GM21723 (cell line): Measurements from ENCODE around the gene KRT14.
"Not testable (repeated sequence)": the region's sequence is repeated elsewhere in the genome, so short reads cannot be mapped to it uniquely, and the experiment has no call there.

Source experiments
- ATAC-seq: cut with Tn5 transposase; IDR thresholded peaks from one replicate; pipeline ENCODE4 v1.9.1; 2021; ENCODE audit warnings: mild to moderate bottlenecking, moderate library complexity; ENCODE audit not compliant: unreplicated experiment

Gene KRT14

DNA sequence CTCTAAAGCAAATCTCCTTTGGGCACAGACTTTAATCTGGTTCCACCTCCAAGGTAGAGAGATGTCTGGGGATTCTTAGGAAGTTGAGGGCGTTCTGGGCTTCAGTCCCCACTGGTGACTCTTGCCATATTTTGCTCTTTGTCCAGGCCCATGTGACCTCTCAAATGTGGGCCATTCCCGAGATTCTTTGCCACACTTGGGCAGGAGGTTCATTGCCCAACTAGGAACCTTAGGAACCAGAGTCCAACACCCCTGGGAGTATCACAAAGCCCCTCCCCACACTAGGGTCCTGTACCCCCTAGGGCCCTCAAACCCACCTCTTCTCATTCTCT is 6.5 kb downstream of the KRT14 start:
- no peak for ATAC-seq

DNA sequence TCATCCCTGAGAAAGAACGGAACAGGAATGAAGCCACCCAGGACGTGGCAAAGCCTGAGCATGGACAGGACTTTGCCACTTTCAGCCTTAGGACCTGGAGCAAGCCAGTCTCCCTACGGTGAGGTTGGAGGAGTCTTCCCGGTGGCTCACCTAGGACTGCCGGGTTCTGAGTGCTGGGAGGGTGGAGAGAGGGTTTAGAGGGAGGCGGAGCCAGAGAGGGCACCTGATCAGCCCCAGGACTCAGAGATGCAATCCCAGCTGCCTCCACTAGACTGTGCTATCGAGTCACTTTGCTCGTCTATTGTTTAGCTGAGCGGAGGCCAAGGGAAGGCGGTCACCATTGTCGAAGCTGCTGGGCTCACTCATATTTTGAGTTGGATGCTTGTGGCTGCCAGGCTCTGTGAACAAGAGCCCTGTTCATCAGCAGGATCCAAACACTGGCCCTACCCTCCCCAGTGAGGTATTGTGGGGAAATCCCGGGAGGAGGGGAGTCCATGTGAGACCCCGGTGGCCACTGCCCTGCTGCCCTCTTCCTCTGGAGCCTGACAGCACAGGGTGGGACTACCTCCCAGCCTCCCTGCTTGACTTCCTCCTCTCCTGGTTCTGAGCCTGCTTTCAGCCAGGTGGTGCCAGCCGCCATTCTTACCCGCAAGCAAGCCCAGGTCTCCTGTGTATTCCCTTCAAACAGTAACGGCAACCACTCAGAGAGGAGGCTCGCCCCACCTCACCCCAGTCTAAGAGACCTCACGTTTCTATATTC is 7.0 kb downstream of the KRT14 start:
- ATAC-seq: no peak

DNA sequence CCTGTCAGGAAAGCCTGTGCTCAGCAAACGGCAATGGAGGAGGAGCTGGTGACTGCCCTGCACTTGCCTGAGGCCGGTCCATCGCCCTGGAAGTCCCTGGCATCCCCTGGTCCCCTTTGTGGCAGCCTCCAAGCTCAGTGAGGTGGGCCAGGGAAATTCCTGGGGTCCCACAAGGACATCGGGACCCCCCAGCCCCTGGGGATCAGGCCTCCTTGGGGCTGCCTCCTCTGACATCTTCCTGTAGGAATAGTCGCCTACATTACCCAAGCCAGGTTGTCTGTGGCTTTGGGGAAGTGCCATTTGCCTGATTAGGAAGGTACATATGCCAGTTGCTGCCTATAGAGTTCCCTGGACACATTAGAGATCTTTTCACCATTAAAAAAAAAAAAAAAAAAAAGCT is 7.7 kb downstream of the KRT14 start:
- no peak for ATAC-seq

DNA sequence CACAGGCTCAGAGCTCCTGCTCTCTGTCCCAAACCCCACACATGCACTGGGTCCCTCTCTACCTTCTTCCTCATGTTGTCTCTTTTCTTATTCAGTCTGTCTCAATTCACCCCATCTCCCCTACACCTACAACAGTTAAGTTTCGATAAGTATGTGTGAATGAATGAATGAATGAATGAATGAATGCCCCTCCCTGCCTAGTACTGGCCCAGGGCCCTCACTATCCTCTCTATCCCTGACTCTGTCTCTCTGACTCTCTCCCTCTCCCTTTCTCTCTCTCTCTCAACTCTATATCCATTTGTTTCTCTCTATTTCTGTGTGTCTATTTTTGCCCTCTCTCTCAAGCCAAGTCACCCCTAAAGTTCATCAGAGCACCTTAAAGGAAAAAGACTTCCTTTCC is 8.2 kb downstream of the KRT14 start:
- ATAC-seq: no peak

DNA sequence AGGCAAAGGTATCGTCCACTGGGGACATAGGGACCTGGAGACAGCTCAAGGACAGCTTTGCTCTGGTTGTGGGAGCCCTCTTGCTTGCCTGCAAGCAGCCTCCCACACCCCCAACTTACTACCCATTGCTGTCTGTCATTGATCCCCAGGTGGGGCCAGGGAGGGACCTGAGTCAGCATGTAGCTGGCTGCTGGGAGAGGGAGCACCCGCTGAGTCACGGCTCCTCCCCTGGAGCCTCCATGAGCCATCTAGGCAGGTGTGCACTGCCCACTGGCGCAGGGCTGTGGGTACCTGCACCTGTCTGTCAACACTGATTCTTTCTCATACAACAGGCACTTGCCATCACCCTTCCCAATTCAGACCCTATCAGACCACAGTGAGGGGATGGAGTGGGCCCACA is 10.0 kb downstream of the KRT14 start:
- ATAC-seq: not testable (repeated sequence)

DNA sequence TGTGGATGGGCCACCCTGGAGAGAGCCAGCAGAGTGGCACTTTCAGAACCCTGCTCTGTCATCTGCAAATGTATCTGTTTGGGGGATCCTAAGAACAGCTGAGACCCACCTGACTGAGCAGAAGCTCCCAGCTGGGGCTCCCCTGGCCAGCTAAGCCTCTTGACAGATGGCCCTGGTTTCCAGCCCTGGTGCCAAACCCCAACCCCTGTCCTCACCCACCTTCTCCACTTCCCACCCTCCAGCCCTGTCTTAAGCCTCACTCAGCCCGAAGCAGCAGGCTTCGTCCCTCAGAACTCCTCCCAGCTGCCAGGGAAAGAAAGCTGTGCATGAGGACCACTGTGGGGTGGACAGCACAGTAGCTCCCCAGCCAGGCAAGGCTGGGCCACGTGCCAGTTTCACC is 11.4 kb downstream of the KRT14 start:
- no peak for ATAC-seq

DNA sequence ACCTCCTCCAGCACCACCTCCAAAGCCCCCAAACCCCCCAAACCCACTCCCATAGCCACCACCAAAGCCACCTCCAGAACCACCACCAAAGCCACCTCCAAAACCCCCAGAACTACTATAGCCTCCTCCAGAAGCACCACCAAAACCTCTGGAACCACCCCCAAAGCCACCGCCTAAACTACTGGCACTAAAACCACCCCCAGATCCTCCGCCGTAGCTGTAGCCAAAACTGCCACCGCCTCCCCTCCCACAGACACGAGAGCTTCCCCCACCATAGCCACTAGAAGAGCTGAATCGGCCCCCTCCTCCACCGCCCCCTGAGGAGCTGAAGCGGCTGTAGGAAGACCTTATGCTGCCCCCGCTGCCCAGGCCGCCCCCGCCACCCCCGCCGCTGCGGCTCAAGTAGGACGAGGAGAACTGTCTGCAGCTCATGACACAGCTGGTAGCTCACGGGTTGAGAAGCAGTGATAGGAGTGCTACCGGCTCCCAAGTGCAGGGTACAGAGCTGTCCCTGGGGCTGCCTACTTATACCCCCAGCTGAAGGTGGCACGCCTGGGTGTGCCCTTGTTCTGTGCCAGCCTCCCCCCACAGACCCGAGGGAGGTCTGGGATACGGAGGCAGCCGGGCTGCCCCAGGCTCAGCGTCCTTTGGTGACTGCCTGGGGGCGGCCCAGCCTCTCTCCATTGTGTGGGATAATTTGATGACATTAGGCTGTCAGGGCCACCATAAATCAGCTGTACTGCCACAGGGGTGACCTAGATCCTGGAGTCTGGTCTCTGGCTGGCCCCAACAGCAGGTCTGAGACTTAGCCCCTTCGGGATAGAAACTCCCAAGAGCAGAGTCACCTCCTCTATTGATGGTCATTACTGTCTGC is 14.9 kb downstream of the KRT14 start, which contains the start of gene KRT9:
TSS of gene KRT9 (minus strand) at position 499 of the 874 bp plus-strand sequence. CDS start at position 432, 67 bp downstream.
- ATAC-seq: no peak

DNA sequence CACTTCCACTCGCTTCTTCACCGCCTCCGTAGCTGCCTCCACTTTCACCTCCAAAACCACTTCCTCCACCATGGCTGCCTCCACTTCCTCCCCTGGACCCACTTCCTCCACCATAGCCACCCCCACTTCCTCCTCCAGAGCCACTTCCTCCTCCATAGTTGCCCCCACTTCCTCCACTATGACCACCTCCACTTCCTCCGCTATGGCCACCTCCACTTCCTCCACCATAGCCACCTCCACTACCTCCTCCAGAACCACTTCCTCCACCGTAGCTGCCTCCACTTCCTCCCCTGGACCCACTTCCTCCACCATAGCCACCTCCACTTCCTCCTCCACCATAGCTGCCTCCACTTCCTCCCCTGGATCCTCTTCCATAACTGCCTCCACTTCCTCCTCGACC is 19.4 kb downstream of the KRT14 start:
- no peak for ATAC-seq

DNA sequence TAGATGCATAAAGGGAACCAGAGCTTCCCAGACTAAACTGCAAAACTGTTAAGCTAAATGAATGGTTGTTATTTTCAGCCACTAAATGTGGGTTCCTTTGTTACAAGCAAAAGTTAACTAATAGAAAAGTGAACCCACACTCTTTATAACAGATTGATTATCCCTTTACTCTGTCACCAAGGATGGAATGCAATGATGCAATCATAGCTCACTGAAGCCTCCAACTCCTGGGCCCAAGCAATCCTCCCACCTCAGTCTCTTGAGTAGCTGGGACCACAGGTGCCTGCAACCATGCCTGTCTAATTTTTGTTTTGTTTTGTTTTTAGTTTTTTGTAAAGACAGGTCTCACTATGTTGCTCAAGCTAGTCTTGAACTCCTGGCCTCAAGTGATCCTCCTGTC is 21.4 kb downstream of the KRT14 start:
- ATAC-seq: no peak

DNA sequence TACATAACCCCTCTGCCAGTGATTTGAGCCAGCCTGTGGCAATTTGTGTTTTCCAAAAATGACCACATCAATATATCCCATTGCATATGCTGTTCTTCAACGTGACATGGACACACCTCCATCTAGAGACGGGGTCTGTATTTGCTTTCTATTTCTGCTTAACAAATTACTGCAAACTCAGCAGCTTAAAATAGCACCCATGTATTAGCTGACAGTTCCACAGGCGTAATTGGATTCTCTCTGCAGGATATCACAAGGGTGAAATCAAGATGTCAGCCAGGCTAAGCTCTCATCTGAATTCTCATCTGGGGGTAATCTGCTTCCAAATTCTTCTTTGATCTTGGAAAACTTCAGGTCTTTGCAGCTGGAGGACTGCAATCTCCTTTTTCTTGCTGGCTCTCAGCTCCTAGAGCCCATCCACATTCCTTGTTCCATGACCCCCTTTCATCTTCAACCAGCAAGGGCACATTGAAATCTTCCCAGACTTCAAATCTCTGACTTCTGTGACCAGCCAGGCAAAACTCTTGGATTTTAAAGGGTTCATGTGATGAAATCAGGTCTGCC is 23.0 kb downstream of the KRT14 start:
- ATAC-seq: no peak

DNA sequence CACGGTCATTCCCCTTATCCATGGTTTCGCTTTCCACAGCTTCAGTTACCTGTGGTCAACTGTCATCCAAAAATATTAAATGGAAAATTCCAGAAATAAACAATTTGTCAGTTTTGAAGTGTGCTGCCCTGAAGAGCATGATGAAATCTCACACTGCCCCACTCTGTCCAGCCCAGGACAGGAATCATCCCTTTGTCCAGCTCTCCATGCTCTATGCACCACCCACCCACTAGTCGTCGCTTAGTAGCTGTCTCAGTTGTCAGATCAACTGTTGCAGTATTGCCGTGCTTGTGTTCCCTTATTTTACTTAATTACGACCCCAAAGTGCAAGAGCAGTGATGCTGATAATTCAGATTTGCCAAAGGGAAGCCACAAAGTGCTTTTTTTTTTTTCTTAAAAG is 25.1 kb downstream of the KRT14 start:
- ATAC-seq: no peak

DNA sequence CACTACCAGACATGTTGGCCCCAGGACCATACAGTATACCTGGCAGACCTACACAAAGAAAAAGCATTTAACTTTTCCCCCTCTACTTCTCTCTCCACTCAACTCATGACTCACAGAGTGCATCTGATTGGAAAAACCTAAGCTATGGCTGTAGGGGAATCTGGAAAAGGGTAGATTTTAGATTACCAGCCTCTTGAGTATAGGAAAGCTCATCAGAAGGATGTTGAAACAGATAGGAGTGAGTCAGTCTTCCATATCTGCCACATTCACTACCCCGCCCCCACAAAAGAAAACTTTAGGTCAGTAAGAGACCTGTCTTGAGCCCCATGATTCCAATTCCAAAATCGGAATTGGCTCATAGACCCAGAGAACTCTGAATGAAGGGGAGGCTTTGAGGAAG is 27.1 kb downstream of the KRT14 start:
- ATAC-seq: no peak

DNA sequence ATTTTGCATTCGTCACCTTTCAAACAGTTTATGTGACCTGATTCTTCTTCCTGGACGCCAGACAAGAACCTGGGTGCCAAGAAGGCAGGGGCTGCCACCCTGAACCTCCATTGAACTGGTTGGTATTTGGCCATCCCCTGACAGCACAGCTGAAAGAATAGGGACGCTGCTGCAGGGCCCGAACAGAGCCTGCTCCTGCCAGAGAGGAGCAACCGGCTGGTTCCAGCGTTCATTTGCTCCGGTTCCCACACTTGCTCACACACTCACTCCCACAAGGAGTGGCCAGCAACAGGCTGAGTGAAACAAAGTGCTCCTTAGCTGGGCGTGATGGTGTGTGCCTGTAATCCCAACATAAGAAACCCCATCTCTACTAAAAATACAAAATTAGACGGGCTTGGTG is 29.8 kb downstream of the KRT14 start:
- no peak for ATAC-seq

DNA sequence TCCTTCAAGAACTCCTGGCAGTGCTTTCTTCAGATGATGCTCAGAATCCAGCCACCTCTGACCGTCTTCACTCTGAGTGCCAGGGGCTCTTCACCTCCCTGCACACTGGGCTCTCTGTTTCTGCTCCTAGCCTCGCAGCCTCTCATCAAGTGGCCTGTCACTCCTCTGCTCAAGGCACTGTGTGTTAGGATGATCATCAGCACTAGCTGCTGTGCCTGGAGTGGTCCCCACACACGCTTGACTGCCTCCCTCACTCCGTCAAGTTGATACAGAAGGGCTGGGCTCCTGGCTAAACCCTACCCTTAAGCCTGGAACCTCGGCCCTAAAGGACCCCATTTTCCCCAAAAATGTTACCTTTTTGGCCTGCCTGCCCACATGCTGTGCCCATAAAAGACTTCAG is 30.4 kb downstream of the KRT14 start:
- no peak for ATAC-seq

DNA sequence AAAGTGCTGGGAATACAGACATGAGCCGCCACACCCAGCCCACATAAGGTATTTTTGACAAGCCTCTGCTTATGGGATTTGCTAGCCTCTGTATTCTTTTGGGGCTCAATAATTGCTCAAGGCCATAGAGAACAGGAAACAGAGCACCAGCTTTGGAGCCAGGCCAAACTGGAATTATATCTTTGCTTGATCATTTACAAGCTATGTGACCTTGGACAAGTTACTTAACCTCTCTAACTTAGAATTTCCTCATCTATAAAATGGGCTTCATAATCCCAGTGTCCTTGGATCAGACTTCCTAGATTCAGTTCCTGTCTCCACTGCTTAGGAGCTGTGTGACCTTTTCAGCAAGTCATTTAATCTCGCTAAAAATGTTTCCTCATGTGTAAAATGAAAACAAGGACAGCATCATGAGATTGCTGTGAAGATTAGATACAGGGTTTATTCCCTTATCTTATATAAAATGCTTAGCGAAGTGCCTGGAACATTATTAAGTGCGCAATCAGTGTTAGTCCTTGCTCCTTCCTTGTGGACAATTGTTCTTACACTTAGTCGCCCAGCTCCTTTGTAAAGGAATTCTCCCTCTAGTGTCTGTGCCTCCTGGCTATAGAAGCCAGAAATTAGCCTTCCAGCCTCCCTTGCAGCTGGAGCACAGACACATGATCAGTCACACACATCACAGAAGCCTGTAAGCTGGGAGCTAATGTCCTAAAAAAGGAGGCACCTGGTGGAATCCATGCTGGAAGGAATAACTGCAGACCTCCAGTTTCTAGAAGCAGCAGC is 31.4 kb downstream of the KRT14 start:
- no peak for ATAC-seq

DNA sequence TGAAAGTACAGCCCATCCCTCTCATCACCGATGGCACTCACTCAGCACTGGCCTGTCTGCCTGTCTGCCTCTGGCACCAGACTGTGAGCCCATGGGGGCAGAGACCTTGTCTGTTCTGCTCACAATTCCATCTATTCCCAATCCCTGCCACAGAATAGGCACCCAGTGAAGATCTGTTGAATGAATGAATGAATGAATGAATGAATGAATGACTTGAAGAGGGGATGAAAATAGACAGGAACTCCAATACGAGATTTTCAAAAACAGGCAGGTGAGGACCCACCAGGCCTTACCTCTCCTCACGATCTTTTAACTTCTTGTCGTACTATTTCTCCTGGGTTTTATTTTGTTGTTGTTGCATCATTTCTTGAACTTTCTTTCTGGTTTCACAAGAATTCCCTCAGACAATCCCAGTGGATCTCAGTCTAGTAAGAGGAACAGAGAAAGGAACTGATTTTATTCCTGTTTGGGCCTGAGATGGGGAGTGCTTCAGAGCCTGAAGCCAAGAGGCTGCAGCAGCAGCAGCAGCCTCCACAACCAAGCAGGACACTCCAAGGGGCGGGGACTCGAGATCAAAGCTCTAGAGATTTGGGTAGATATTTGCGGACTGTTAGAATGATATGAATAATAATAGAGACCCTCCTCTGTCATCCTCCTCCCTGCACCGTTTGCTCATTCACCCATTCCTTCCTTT is 32.6 kb downstream of the KRT14 start:
- no peak for ATAC-seq

DNA sequence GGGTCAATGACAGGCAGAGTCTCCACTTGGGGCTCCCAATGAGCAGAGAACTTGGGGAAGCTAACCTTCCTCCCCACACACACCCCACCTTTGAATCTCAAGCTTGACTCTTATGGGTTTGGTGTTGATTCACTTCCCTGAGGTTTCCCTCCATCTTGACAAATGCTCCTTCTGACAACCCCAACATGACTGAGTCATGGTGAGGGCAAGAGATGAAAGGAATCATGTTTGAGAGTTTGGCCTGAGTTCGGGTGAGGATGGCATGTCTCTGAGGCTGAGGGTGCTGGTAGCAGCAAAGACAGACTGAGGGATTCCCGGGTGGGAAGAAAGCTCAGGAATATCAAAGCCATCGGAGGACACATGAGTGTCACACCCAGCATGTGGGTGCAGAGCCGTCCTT is 33.5 kb downstream of the KRT14 start:
- no peak for ATAC-seq

DNA sequence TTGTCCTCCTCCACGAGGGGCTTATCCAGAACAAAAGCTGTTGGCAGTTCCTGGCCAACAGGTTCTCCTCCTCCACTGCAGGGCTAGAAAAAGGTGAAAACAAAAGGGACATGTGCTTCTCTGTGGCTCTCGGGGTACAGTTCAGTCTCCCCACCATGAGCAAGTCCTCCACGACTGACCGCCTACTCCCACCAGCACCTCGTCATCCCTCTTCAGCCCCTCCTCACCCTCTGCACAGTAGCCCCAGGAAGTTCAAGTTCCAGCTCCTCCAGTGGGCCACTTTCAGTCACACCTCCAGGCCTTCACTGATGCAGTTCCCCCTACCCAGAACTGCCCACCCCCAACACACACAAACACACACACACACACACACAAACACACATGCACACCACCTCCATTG is 34.2 kb downstream of the KRT14 start:
- ATAC-seq: no peak

DNA sequence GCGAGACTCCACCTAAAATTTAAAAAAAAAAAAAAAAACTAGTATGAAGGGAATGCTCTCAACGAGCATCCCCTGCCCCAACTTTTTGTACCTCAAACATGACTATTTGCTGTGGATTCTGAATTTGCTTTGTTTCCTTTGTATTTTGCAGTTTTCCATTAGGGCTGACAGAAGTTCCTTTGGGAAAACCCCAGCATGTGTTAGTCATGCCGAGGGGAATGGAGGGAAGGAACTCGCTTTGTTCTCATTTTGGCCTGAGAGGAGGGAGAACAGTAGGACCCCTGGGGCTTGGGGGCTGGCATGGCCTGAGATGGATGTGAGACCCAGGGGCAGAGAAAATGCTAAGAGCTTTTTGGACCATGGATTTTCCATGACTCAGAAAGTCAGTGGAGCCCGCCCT is 35.3 kb downstream of the KRT14 start:
- ATAC-seq: no peak

DNA sequence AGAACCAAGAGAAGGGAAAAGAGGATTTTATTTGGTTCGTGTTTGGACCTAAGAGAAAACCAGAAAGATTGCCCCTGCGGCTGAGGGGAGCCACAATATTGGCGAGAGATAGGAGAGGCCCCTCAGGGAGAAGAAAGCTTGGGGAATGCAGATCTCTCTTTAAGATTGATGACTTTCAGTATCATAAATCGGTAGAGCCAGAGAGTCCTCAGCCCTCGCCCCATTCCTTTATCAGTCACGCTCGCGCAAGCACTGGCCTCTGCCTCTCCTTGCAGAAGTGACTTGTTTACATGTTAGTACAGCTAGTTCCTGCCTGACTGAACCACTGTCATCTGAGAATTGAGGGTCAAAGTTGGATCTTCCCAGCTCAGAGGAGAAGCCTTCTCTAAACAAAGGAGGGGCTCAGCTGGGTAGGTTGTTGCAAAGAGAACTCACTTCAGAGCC is 37.1 kb downstream of the KRT14 start:
- ATAC-seq: no peak
